WTC11 (cell line): ENCODE data around the gene NPAS1. TPM values are rescaled to one million over a fixed set of nuclear protein-coding genes. Genes with fewer than 3 reads are reported as not detected.

Experiments used
- ATAC-seq: fragments of 200-7000 bp; cut with Tn5 transposase; 2 replicates; pipeline ENCODE4 v1.10.0; 2021; ENCODE audit warnings: mild to moderate bottlenecking, moderate library complexity
- CTCF ChIA-PET: fragments of 300-600 bp; sonication (Branson Sonifier 250); formaldehyde crosslinking; loops from one replicate; lab custom pipeline; 2021; ENCODE audit warnings: antibody characterized with exemption; lab: Charles Lee
- POLR2A ChIA-PET: fragments of 350-600 bp; sonication (Branson Sonifier 250); formaldehyde crosslinking; loops from one replicate; lab custom pipeline; 2021; ENCODE audit warnings: antibody characterized with exemption; lab: Charles Lee
- DNase-seq: peaks from one replicate; pipeline ENCODE4 v3.0.0; 2021; ENCODE audit warnings: low spot score
- H3K27ac Mint-ChIP-seq: 2 replicates; pipeline ENCODE4 v1.8.0; 2021; ENCODE audit warnings: mixed read lengths
- H3K27me3 Mint-ChIP-seq: 2 replicates; pipeline ENCODE4 v1.8.0; 2021; ENCODE audit warnings: low read depth, mild to moderate bottlenecking, moderate library complexity, mixed read lengths
- H3K36me3 Mint-ChIP-seq: 2 replicates; pipeline ENCODE4 v1.8.0; 2021; ENCODE audit warnings: mixed read lengths
- H3K4me1 Mint-ChIP-seq: 2 replicates; pipeline ENCODE4 v1.8.0; 2022; ENCODE audit warnings: mixed read lengths
- H3K4me3 Mint-ChIP-seq: 2 replicates; pipeline ENCODE4 v1.8.0; 2021; ENCODE audit warnings: mild to moderate bottlenecking, moderate library complexity, mixed read lengths
- H3K9me3 Mint-ChIP-seq: 2 replicates; pipeline ENCODE4 v1.8.0; 2021; ENCODE audit warnings: mixed read lengths
- ATF2 ChIP-seq: sonication (generic); formaldehyde crosslinking; IDR thresholded peaks from 2 replicates; pipeline ENCODE4 v1.8.1; 2022; ENCODE audit warnings: low read depth, missing genetic modification reagents, borderline replicate concordance
- E2F1 ChIP-seq: sonication (generic); formaldehyde crosslinking; IDR thresholded peaks from 2 replicates; pipeline ENCODE4 v1.8.0; 2022; ENCODE audit warnings: mild to moderate bottlenecking, missing genetic modification reagents
- E2F4 ChIP-seq: sonication (generic); formaldehyde crosslinking; IDR thresholded peaks from 2 replicates; pipeline ENCODE4 v1.8.1; 2022; ENCODE audit warnings: low read depth, mild to moderate bottlenecking, moderate library complexity, missing genetic modification reagents, borderline replicate concordance
- FOXJ3 ChIP-seq: sonication (generic); formaldehyde crosslinking; IDR thresholded peaks from 2 replicates; pipeline ENCODE4 v1.9.0; 2021; ENCODE audit warnings: missing genetic modification reagents, mild to moderate bottlenecking, borderline replicate concordance
- FOXK1 ChIP-seq: sonication (generic); formaldehyde crosslinking; IDR thresholded peaks from 2 replicates; pipeline ENCODE4 v1.8.0; 2022; ENCODE audit warnings: mild to moderate bottlenecking, moderate library complexity, missing genetic modification reagents
- FOXP4 ChIP-seq: sonication (generic); formaldehyde crosslinking; IDR thresholded peaks from 2 replicates; pipeline ENCODE4 v1.8.0; 2022; ENCODE audit warnings: mild to moderate bottlenecking, missing genetic modification reagents
- HMGA2 ChIP-seq: fragments of 250-450 bp; sonication (Bioruptor Pico); IDR thresholded peaks from 2 replicates; pipeline ENCODE4 v1.4.0; 2021; ENCODE audit warnings: mild to moderate bottlenecking, moderate library complexity
- IRF1 ChIP-seq: sonication (generic); formaldehyde crosslinking; IDR thresholded peaks from 2 replicates; pipeline ENCODE4 v1.8.0; 2023; ENCODE audit warnings: missing genetic modification reagents
- OVOL2 ChIP-seq: fragments of 250-450 bp; sonication (Bioruptor Pico); IDR thresholded peaks from 2 replicates; pipeline ENCODE4 v1.9.0; 2021; ENCODE audit warnings: mild to moderate bottlenecking, borderline replicate concordance
- RORB ChIP-seq: fragments of 250-450 bp; sonication (Bioruptor Pico); IDR thresholded peaks from 2 replicates; pipeline ENCODE4 v1.9.0; 2021; ENCODE audit warnings: mild to moderate bottlenecking
- SMAD4 ChIP-seq: sonication (generic); formaldehyde crosslinking; IDR thresholded peaks from 2 replicates; pipeline ENCODE4 v1.8.0; 2022; ENCODE audit warnings: mild to moderate bottlenecking, missing genetic modification reagents
- ZNF232 ChIP-seq: sonication (generic); formaldehyde crosslinking; IDR thresholded peaks from 2 replicates; pipeline ENCODE4 v1.8.0; 2022; ENCODE audit warnings: mild to moderate bottlenecking, missing genetic modification reagents
- ZNF317 ChIP-seq: sonication (generic); formaldehyde crosslinking; IDR thresholded peaks from 2 replicates; pipeline ENCODE4 v1.8.1; 2023; ENCODE audit warnings: low read depth, mild to moderate bottlenecking, moderate library complexity, missing genetic modification reagents, borderline replicate concordance
- ZNF396 ChIP-seq: fragments of 250-450 bp; sonication (Bioruptor Pico); IDR thresholded peaks from 2 replicates; pipeline ENCODE4 v1.8.0; 2021; ENCODE audit warnings: mild to moderate bottlenecking, moderate library complexity, borderline replicate concordance
- ZNF416 ChIP-seq: fragments of 250-450 bp; sonication (Bioruptor Pico); IDR thresholded peaks from 2 replicates; pipeline ENCODE4 v1.9.0; 2021; ENCODE audit warnings: mild to moderate bottlenecking, inconsistent platforms
- ZNF423 ChIP-seq: fragments of 250-450 bp; sonication (Bioruptor Pico); IDR thresholded peaks from 2 replicates; pipeline ENCODE4 v2.1.2; 2022; ENCODE audit warnings: mild to moderate bottlenecking, moderate library complexity
- ZNF425 ChIP-seq: fragments of 250-450 bp; sonication (Bioruptor Pico); conservative IDR thresholded peaks from 2 replicates; pipeline ENCODE4 v1.9.0; 2021; ENCODE audit warnings: mild to moderate bottlenecking
- total RNA-seq: library from RNA; stranded (reverse); gene quantifications from 3 replicates; pipeline ENCODE4 v1.2.3, GENCODE V29; 2021
- TF ChIP-seq, protein P1 (sequence below): sonication (generic); formaldehyde crosslinking; IDR thresholded peaks from 2 replicates; pipeline ENCODE4 v1.8.0; 2023; ENCODE audit warnings: missing genetic modification reagents, mild to moderate bottlenecking, borderline replicate concordance
- TF ChIP-seq, protein P2 (sequence below): sonication (generic); formaldehyde crosslinking; IDR thresholded peaks from 2 replicates; pipeline ENCODE4 v1.8.1; 2023; ENCODE audit warnings: mild to moderate bottlenecking, missing genetic modification reagents

NPAS1 gene
- total RNA-seq, 1 experiment from 2014 or later: 6.8 TPM

DNA sequence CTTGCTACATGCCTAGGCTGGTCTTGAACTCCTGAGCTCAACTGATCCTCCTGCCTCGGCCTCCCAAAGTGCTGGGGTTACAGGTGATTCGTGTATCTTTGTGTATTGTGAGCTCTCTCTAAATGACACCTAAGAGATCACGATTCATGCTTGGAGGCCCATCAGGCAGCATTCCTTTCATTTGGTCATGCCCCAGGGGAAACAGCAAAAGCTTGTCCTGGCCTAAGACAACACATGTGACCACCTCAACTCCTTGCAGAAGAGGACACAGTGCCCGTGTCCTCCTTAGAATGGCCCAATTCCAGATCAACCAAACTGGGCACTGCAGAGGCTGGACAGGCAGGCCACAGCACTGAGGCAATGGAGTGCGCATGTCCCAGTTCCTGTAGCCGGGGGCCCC is 61.5 kb downstream of the NPAS1 start:
- Mint-ChIP-seq H3K27ac (peak overlapping the region; percentile 79), H3K36me3 (peaks cover 61% of the 10 kb centered on the region), H3K27me3 (no peaks in the 10 kb centered on the region), H3K4me1 (peaks cover 10% of the 10 kb centered on the region), H3K9me3 (no peaks in the 10 kb centered on the region), H3K4me3 (no peak overlapping the region)
- ATAC-seq: no peak
- TF ChIP-seq FOXJ3 (CRISPR knock-in tag): no peak
- no peak for TF ChIP-seq FOXK1
- TF ChIP-seq SMAD4 (CRISPR knock-in tag): no peak
- no peak for TF ChIP-seq E2F1 (CRISPR knock-in tag)
- TF ChIP-seq E2F4: no peak
- no peak for TF ChIP-seq ZNF423 (CRISPR knock-in tag)
- no peak for TF ChIP-seq ZNF317
- no peak for TF ChIP-seq HMGA2 (CRISPR knock-in tag)
- ChIA-PET CTCF (interaction anchor here (0.9 kb wide), 1 partner anchor 21 kb away, joined by 3 read pairs; no protein-coding TSS in a partner anchor), POLR2A (interaction anchor here (0.5 to 0.6 kb wide), 2 partner anchors 18 to 241 kb away, joined by 3 to 4 read pairs; no protein-coding TSS in a partner anchor)
- DNase-seq: no peak

GRCh38 chr19:47082493-47082892 is 62.9 kb downstream of the NPAS1 start:
- CTCF ChIA-PET: no interaction called here
- ATAC-seq: no peak
- H3K4me3 Mint-ChIP-seq: no peak overlapping the region

More at GRCh38 chr19:47082493-47082892, 62.9 kb downstream of the NPAS1 start:
- no peak for DNase-seq
- Mint-ChIP-seq H3K27me3 (no peaks in the 10 kb centered on the region), H3K4me1 (peaks cover 10% of the 10 kb centered on the region), H3K27ac (no peak overlapping the region), H3K36me3 (peaks cover 64% of the 10 kb centered on the region), H3K9me3 (no peaks in the 10 kb centered on the region)
- POLR2A ChIA-PET: interaction anchor here (0.7 kb wide), 1 partner anchor 31 kb away, joined by 3 read pairs; the partner anchor contains the start of gene ZC3H4
- TF ChIP-seq, protein P1, sequence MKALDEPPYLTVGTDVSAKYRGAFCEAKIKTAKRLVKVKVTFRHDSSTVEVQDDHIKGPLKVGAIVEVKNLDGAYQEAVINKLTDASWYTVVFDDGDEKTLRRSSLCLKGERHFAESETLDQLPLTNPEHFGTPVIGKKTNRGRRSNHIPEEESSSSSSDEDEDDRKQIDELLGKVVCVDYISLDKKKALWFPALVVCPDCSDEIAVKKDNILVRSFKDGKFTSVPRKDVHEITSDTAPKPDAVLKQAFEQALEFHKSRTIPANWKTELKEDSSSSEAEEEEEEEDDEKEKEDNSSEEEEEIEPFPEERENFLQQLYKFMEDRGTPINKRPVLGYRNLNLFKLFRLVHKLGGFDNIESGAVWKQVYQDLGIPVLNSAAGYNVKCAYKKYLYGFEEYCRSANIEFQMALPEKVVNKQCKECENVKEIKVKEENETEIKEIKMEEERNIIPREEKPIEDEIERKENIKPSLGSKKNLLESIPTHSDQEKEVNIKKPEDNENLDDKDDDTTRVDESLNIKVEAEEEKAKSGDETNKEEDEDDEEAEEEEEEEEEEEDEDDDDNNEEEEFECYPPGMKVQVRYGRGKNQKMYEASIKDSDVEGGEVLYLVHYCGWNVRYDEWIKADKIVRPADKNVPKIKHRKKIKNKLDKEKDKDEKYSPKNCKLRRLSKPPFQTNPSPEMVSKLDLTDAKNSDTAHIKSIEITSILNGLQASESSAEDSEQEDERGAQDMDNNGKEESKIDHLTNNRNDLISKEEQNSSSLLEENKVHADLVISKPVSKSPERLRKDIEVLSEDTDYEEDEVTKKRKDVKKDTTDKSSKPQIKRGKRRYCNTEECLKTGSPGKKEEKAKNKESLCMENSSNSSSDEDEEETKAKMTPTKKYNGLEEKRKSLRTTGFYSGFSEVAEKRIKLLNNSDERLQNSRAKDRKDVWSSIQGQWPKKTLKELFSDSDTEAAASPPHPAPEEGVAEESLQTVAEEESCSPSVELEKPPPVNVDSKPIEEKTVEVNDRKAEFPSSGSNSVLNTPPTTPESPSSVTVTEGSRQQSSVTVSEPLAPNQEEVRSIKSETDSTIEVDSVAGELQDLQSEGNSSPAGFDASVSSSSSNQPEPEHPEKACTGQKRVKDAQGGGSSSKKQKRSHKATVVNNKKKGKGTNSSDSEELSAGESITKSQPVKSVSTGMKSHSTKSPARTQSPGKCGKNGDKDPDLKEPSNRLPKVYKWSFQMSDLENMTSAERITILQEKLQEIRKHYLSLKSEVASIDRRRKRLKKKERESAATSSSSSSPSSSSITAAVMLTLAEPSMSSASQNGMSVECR (CRISPR knock-in tag): no peak
- TF ChIP-seq, protein P2, sequence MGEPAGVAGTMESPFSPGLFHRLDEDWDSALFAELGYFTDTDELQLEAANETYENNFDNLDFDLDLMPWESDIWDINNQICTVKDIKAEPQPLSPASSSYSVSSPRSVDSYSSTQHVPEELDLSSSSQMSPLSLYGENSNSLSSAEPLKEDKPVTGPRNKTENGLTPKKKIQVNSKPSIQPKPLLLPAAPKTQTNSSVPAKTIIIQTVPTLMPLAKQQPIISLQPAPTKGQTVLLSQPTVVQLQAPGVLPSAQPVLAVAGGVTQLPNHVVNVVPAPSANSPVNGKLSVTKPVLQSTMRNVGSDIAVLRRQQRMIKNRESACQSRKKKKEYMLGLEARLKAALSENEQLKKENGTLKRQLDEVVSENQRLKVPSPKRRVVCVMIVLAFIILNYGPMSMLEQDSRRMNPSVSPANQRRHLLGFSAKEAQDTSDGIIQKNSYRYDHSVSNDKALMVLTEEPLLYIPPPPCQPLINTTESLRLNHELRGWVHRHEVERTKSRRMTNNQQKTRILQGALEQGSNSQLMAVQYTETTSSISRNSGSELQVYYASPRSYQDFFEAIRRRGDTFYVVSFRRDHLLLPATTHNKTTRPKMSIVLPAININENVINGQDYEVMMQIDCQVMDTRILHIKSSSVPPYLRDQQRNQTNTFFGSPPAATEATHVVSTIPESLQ (CRISPR knock-in tag): no peak
- no peak for TF ChIP-seq FOXP4
- no peak for TF ChIP-seq OVOL2
- no peak for TF ChIP-seq ATF2 (CRISPR knock-in tag)
- TF ChIP-seq IRF1 (CRISPR knock-in tag): no peak
- no peak for TF ChIP-seq SMAD4 (CRISPR knock-in tag)
- no peak for TF ChIP-seq ZNF232 (CRISPR knock-in tag)
- no peak for TF ChIP-seq ZNF396 (CRISPR knock-in tag)
- TF ChIP-seq RORB (CRISPR knock-in tag): no peak
- TF ChIP-seq ZNF416 (CRISPR knock-in tag): no peak
- TF ChIP-seq ZNF425 (CRISPR knock-in tag): no peak
